HCT116 (cell line): Measurements from ENCODE around the gene EHD4. TPM values are rescaled to one million over a fixed set of nuclear protein-coding genes. Genes with fewer than 3 reads are reported as not detected.

Source experiments
- ATAC-seq: fragments of 200-7000 bp; cut with Tn5 transposase; 2 replicates; pipeline ENCODE4 v1.9.1; 2020; ENCODE audit warnings: mild to moderate bottlenecking, moderate library complexity
- BruUV-seq: library from RNA; stranded (reverse); fragments of 400-500 nt; replicated peaks from 2 replicates; lab custom pipeline; 2021; lab: Mats Ljungman, UMichigan
- CTCF ChIA-PET: fragments of 300-600 bp; sonication (Branson Sonifier 250); formaldehyde crosslinking; loops from one replicate; lab custom pipeline; 2021; ENCODE audit warnings: antibody characterized with exemption; lab: Charles Lee
- POLR2A ChIA-PET: fragments of 300-600, 350-600 bp; sonication (Branson Sonifier 250); formaldehyde crosslinking; loops from one replicate; lab custom pipeline; 2021; ENCODE audit warnings: antibody characterized with exemption; lab: Charles Lee
- RAD21 ChIA-PET, 2 experiments: fragments of 300-600 bp; sonication (Branson Sonifier 250); formaldehyde crosslinking; loops; one replicate each; lab custom pipeline; 2023; ENCODE audit warnings: low total read pairs in 2 of 2; ENCODE audit not compliant: uncharacterized antibody in 2 of 2, unreplicated experiment in 2 of 2, low non-redundant PET in 1 of 2; lab: Charles Lee
- DNase-seq: peaks from one replicate; pipeline ENCODE4 v3.0.0-alpha.2; 2010; ENCODE audit warnings: low read depth, low spot score
- H2AFZ ChIP-seq: fragments of 200-600 bp; shearing (Covaris generic), sonication (generic); 2 replicates; pipeline ENCODE4 v1.6.1; 2017; ENCODE audit warnings: low read depth, mixed run types, mixed read lengths, antibody characterized with exemption, low read length; ENCODE audit not compliant: poor library complexity, severe bottlenecking
- H3K27ac ChIP-seq: 2 replicates; pipeline ENCODE4 v1.5.1; 2012; ENCODE audit warnings: low read depth, low read length
- H3K27me3 ChIP-seq: fragments of 200-600 bp; sonication (generic); 2 replicates; pipeline ENCODE4 v1.6.1; 2016; ENCODE audit warnings: mixed run types, low read length, mixed read lengths; ENCODE audit not compliant: insufficient read depth
- H3K36me3 ChIP-seq, 2 experiments: fragments of 200-500 bp in 1 of 2; fragments of 200-600 bp in 1 of 2; sonication (Bioruptor generic) in 1 of 2; sonication (generic) in 1 of 2; 2 replicates each; pipeline versions ENCODE4 v1.5.1 to v1.6.1; 2014 to 2016; ENCODE audit warnings: low read length in 2 of 2, inconsistent platforms in 1 of 2, mixed read lengths in 1 of 2, mixed run types in 1 of 2; ENCODE audit not compliant: insufficient read depth in 2 of 2, control insufficient read depth in 1 of 2
- H3K4me1 ChIP-seq, 2 experiments: fragments of 200-600 bp in 1 of 2; sonication (generic) in 1 of 2; 2 replicates each; pipeline versions ENCODE4 v1.5.1 to v1.6.1; 2012 to 2017; ENCODE audit warnings: low read length in 2 of 2, inconsistent platforms in 1 of 2, mild to moderate bottlenecking in 1 of 2, mixed read lengths in 1 of 2, mixed run types in 1 of 2, moderate library complexity in 1 of 2; ENCODE audit not compliant: insufficient read depth in 2 of 2, control insufficient read depth in 1 of 2
- H3K4me2 ChIP-seq: fragments of 200-600 bp; sonication (generic); 2 replicates; pipeline ENCODE4 v1.6.1; 2017; ENCODE audit warnings: mixed run types, low read length, mixed read lengths
- H3K4me3 ChIP-seq, 2 experiments: fragments of 200-600 bp in 1 of 2; sonication (generic) in 1 of 2; replicated peaks in 1 of 2; 2 replicates each; pipeline ENCODE4 v1.5.1; 2011 to 2016; ENCODE audit warnings: low read length in 2 of 2, control low read depth in 1 of 2, low read depth in 1 of 2, mild to moderate bottlenecking in 1 of 2, mixed read lengths in 1 of 2, mixed run types in 1 of 2
- H3K79me2 ChIP-seq: fragments of 200-600 bp; sonication (generic); 2 replicates; pipeline ENCODE4 v1.6.1; 2017; ENCODE audit warnings: mild to moderate bottlenecking, mixed run types, low read length, moderate library complexity, mixed read lengths; ENCODE audit not compliant: insufficient read depth
- H3K9ac ChIP-seq: fragments of 200-600 bp; sonication (generic); 2 replicates; pipeline ENCODE4 v1.6.1; 2016; ENCODE audit warnings: low read length, mixed read lengths
- H3K9me2 ChIP-seq: fragments of 200-600 bp; sonication (generic), shearing (Covaris generic); 2 replicates; pipeline ENCODE4 v1.6.1; 2017; ENCODE audit warnings: mixed run types, mild to moderate bottlenecking, moderate library complexity; ENCODE audit not compliant: insufficient read depth
- H3K9me3 ChIP-seq, 2 experiments: fragments of 200-500 bp in 1 of 2; fragments of 200-600 bp in 1 of 2; sonication (Bioruptor generic) in 1 of 2; sonication (generic) in 1 of 2; 2 replicates each; pipeline ENCODE4 v1.6.1; 2014 to 2017; ENCODE audit warnings: low read length in 2 of 2, mixed read lengths in 2 of 2, inconsistent platforms in 1 of 2, low read depth in 1 of 2, mild to moderate bottlenecking in 1 of 2, mixed run types in 1 of 2, moderate library complexity in 1 of 2; ENCODE audit not compliant: control insufficient read depth in 1 of 2, insufficient read depth in 1 of 2
- H4K20me1 ChIP-seq: fragments of 200-600 bp; sonication (generic), shearing (Covaris generic); 2 replicates; pipeline ENCODE4 v1.6.1; 2017; ENCODE audit warnings: mixed run types, mild to moderate bottlenecking, moderate library complexity; ENCODE audit not compliant: insufficient read depth
- CBX3 ChIP-seq: IDR thresholded peaks from 2 replicates; pipeline ENCODE4 v1.6.1; 2012; ENCODE audit warnings: low read depth
- CEBPB ChIP-seq: IDR thresholded peaks from 2 replicates; pipeline ENCODE4 v1.6.1; 2012; ENCODE audit warnings: low read depth
- CTCF ChIP-seq, 3 experiments: fragments of 200-600 bp in 1 of 3; sonication (generic) in 1 of 3; IDR thresholded peaks in 2 of 3; conservative IDR thresholded peaks in 1 of 3; 2 replicates each; pipeline ENCODE4 v1.5.1; 2012 to 2017; ENCODE audit warnings: low read depth in 2 of 3, low read length in 2 of 3, antibody characterized with exemption in 1 of 3, borderline replicate concordance in 1 of 3, control low read depth in 1 of 3, mild to moderate bottlenecking in 1 of 3, mixed read lengths in 1 of 3, mixed run types in 1 of 3, moderate library complexity in 1 of 3; ENCODE audit not compliant: insufficient read depth in 1 of 3
- ELF1 ChIP-seq: IDR thresholded peaks from 2 replicates; pipeline ENCODE4 v1.6.1; 2012; ENCODE audit warnings: low read depth, borderline replicate concordance
- EZH2 ChIP-seq: fragments of 200-600 bp; sonication (generic); IDR thresholded peaks from 2 replicates; pipeline ENCODE4 v1.6.1; 2017; ENCODE audit warnings: antibody characterized with exemption, mixed run types
- EZH2phosphoT487 ChIP-seq: fragments of 200-600 bp; IDR thresholded peaks from 2 replicates; pipeline ENCODE4 v1.6.1; 2018; ENCODE audit warnings: antibody characterized with exemption, borderline replicate concordance
- FOSL1 ChIP-seq: IDR thresholded peaks from 2 replicates; pipeline ENCODE4 v1.6.1; 2012; ENCODE audit warnings: low read depth
- RAD21 ChIP-seq: IDR thresholded peaks from 2 replicates; pipeline ENCODE4 v1.6.1; 2012; ENCODE audit warnings: low read depth, mild to moderate bottlenecking
- SP1 ChIP-seq: IDR thresholded peaks from 2 replicates; pipeline ENCODE4 v1.6.1; 2012; ENCODE audit warnings: low read depth
- SRF ChIP-seq: IDR thresholded peaks from 2 replicates; pipeline ENCODE4 v1.6.1; 2012; ENCODE audit warnings: low read depth
- YY1 ChIP-seq: IDR thresholded peaks from 2 replicates; pipeline ENCODE4 v1.6.1; 2011; ENCODE audit warnings: low read length, low read depth, moderate library complexity, mild to moderate bottlenecking; ENCODE audit not compliant: insufficient replicate concordance; ENCODE audit errors: extremely low read depth
- ZBTB33 ChIP-seq: IDR thresholded peaks from 2 replicates; pipeline ENCODE4 v1.6.1; 2011; ENCODE audit warnings: mild to moderate bottlenecking, low read length, moderate library complexity; ENCODE audit not compliant: insufficient replicate concordance; ENCODE audit errors: extremely low read depth
- ZNF274 ChIP-seq: fragments of 200-500 bp; sonication (Bioruptor generic); IDR thresholded peaks from 2 replicates; pipeline ENCODE4 v1.6.1; 2014; ENCODE audit warnings: mild to moderate bottlenecking, low read depth, low read length, inconsistent platforms
- intact Hi-C: fragments of 100-400 bp; cut with micrococcal nuclease; formaldehyde crosslinking; loops from 2 replicates; pipeline ENCODE4 v1.10.0; 2022
- total RNA-seq: library from RNA; stranded (reverse); gene quantifications from one replicate; pipeline ENCODE4 v1.2.1, GENCODE V29; 2021; ENCODE audit not compliant: unreplicated experiment

Gene EHD4
- total RNA-seq, 1 experiment from 2014 or later: 28.0 TPM

- POLR2A ChIA-PET: no interaction called here
- Histone ChIP-seq H3K36me3 (no peaks in the 10 kb centered on the region), H3K4me3 (no peak overlapping the region), H3K4me2 (no peak overlapping the region), H2AFZ (no peak overlapping the region), H3K9me3 (no peaks in the 10 kb centered on the region), H3K79me2 (no peaks in the 10 kb centered on the region), H3K27me3 (no peaks in the 10 kb centered on the region), H3K27ac (no peak overlapping the region), H4K20me1 (no peaks in the 10 kb centered on the region), H3K9me2 (no peaks in the 10 kb centered on the region), H3K9ac (no peak overlapping the region), H3K4me1 (no peaks in the 10 kb centered on the region)
- ATAC-seq (no peak), DNase-seq (no peak)
- CTCF ChIA-PET: no interaction called here
- RAD21 ChIA-PET: no interaction called here
- intact Hi-C loops: no loop called here
- TF ChIP-seq ZBTB33: no peak
- no peak for TF ChIP-seq YY1
- TF ChIP-seq RAD21: no peak
- TF ChIP-seq CBX3: no peak
- no peak for TF ChIP-seq CTCF (IDR thresholded peaks at IDR 0.05 in 2 of 3, conservative IDR thresholded peaks at IDR 0.05 in 1 of 3; ENCODE audit: borderline replicate concordance in 1 of 3, insufficient read depth in 1 of 3, low read depth in 2 of 3, low read length in 2 of 3)
- TF ChIP-seq SP1: no peak
- TF ChIP-seq ZNF274: no peak
- no peak for TF ChIP-seq FOSL1
- no peak for TF ChIP-seq ELF1
- TF ChIP-seq EZH2: no peak
- no peak for TF ChIP-seq CEBPB
- no peak for TF ChIP-seq EZH2phosphoT487
- no peak for TF ChIP-seq SRF
- BruUV-seq: no TSS peak
Observed at GRCh38 chr15:41879321-41879845, 93.0 kb downstream of the EHD4 start.
